ENCODE results near the gene SH3BP1.

Gene SH3BP1

DNA sequence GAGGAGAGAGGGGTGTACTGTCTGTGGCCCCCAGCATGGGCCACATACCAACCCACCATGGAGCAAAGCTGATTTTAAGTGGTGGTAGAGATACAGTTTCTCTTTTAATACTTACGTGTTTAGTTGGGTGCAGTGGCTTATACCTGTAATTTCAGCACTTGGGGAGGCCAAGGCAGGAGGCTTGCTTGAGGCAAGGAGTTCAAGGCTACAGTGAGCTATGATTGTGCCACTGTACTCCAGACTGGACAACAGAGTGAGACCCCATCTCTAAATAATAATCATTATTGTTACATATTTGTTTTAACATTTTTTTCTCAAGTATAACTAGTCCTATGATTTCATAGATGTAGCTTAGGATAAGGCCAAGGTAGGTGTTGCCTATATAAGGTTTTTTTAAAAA is 22.0 kb upstream of the SH3BP1 start:
- DNase-seq = no peak

DNA sequence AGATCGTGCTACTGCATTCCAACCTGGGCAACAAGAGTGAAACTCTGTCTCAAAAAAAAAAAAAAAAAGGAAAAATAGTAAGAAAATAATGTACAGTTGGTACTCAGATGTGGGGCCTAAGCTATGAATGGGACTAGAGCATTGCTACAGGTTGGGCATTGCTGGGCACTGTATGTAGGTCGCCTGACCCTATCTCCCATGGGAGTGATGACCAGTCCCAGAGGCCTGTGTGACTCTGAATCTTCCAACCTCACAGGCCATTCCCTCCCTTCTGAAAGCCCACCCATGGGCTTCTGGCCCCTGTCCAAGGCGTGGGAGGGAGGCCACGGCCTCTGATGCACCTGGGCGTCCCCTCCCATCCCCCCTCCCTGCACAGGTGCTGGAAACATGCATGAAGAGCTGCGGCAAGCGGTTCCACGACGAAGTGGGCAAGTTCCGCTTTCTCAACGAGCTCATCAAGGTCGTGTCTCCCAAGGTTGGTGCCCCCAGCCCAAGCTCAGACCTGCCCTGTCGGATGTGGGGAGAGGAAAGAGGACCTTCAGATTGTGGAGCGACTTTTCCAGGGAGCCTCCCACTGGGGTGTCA is 21.3 kb upstream of the SH3BP1 start:
- no peak for DNase-seq

DNA sequence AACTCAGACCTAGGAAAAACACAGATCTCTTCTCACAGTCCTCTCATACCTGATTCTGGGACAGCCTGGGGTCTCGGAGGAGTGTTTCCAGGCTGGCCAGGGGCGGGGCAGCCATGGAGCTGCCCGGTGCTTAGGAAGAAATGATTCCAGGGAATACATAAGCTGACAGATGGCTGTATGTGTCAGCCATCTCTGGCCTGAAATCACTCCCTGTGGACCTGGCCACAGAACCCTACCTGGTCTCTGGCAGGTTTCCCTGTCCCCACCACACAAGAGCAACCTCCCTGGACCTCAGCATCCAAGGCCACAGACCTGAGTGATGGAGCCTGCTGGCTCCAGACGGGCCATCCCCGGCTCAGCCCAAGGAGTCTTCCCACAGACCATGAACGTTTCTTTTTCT is 20.8 kb upstream of the SH3BP1 start:
- no peak for DNase-seq

DNA sequence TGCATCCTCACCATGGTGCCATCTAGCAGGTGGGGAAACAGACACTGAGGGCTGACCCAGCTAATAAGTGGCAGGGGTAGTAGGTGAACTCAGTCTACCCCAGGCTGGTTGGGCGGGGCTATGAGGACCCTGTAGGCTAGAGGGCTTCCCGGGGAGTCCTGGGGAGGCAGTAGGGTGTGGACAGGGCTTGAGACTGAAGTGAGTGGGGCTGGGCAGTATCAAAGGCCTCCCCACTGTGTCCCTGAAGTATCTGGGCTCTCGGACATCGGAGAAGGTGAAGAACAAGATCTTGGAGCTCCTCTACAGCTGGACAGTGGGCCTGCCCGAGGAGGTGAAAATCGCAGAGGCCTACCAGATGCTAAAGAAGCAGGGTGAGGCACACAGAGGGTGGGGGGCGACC is 19.5 kb upstream of the SH3BP1 start:
- DNase-seq = no peak

DNA sequence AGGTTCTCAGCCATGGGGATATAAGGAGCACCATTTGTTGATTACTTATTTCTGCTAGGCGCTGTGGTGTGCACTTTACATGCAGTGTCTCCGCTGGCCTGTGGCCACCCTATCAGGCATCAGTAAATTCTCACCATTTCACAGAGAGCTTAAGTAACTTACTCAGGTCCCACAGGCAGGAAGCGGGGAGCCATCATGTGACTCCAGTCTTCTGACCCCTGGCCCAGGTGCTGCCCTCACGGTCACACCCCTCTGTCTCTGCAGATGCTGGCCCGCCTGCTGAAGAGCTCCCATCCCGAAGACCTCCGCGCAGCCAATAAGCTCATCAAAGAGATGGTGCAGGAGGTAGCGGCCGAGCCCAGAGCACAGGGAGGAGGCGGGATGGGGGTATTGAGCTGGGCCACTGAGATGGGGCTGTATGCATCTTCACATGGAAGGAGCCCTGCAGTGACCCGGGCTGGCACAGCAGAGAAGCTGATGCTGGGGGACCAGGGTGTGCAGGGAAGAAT is 18.1 kb upstream of the SH3BP1 start:
- DNase-seq = no peak

DNA sequence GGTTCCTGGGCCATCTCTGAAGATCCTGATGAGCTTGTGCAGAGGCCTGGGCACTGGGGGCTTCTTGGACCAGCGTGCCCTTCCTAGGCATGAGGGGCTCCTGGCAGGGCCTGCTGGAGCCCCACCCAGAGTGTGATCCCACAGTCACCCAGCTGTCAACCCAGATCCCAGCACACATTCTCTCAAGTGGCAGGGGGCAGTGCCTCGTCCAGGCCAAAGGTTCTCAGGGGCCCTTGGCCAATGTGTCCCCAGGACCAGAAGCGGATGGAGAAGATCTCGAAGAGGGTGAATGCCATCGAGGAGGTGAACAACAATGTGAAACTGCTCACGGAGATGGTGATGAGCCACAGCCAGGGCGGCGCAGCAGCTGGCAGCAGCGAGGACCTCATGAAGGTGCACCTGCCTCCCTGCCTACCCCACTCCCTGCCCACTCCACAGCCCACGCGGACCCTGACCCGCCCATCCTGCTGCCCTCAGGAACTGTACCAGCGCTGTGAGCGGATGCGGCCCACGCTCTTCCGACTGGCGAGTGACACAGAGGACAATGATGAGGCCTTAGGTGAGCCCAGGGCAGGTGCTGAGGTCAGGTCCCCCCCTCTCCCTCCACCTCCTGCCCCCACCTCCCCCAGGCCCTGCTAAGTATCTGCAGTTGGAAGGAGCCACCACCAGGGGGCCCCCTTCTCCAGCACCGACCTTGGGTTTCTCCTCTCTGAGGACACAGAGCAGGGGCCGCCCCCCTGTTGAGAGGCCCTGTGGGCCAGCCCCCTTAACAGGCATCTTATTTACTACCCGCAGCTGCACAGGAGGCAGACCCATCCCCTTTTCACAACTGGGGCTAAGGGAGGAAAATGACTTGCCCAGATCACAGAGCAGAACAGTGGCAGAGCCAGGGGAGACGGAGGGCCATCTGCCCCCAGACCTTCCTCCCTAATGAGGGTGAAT is 16.1 kb upstream of the SH3BP1 start:
- DNase-seq = no peak

DNA sequence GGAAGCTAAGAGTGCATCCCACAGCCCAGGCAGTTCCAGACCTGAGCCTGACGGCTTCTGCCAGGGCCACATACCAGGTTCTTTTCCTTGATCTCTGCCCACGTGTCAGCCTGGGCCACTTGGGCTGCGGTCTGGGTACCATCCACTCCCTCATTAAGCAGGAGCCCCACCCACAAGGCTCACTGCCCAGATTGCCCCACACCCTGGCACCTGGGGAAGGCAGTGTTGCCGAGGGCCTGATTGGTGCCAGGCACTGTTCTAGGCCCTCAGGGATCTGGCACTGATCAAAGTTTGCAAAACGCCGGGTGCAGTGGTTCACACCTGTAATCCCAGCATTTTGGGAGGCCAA is 15.5 kb upstream of the SH3BP1 start:
- DNase-seq = no peak

DNA sequence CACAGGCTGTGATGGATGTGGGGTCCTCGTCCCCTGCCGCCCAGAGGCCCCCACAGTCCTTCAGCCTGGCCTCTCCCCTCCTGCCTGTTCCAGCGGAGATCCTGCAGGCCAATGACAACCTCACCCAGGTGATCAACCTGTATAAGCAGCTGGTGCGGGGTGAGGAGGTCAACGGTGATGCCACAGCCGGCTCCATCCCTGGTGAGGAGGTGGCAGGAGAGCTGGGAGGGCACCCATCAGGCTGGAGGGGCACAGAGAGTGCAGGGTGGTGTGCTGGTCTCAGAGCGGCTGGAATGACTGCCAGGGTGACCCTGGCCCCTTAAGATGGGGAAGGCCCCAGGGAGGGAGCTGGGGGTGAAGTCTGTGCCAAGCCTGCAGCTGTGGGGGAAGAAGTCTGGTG is 14.6 kb upstream of the SH3BP1 start:
- no peak for DNase-seq

DNA sequence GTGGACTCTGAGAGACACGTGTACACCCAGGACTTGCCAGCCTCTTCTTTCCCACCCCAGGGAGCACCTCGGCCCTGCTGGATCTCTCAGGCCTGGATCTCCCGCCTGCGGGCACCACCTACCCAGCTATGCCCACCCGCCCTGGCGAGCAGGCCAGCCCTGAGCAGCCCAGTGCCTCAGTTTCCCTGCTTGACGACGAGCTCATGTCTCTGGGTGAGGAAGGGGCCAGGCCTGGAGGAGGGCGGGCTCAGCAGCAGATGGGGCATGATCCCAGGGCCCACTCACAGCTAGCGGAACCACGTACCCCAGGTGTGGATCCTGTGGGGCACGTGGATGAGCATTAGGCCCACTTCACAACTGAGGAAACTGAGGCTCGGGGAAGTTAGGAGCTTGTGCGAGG is 13.7 kb upstream of the SH3BP1 start:
- no peak for DNase-seq

DNA sequence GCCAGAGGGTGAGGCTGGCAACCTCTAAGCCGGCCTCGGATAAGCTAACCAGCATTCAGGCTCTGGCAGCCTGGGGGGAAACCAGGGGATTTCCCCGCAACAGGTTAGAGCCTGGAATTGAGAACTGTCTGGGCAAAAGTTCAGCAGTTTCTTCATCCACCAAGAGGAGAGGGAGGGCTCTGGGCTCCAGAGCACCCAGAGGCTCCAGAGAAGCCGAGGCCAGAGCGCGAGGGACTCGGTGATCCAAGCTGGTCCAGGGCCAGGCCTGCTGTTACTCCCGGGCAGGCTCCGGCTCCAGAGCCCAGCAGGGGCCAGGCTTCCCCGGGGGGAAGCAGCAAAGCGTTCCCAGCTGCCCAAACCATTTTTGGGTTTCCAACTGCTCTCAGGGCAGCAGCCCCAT is 13.3 kb upstream of the SH3BP1 start:
- no peak for DNase-seq

DNA sequence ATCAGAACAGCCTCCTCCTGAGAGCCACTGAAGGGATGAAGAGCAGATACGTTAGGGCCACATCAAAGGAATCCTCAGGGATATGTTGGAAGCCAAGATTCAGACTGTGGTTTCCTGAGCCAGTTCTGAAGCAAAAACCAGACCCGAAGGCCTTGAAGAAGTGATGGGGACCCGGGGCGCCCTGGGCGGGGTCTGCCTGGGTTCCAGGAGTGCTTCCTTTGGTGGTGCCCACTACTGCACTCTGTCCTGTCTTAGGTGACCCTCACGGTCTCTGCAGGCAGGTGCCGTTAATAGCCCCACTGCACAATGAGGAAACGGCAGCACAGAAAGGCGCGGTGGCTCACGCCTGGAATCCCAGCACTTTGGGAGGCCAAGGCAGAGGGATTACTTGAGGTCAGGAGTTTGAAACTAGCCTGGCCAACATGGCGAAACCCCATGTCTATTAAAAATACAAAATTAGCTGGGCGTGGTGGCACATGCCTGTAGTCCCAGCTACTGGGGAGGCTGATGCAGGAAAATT is 12.9 kb upstream of the SH3BP1 start:
- no peak for DNase-seq

DNA sequence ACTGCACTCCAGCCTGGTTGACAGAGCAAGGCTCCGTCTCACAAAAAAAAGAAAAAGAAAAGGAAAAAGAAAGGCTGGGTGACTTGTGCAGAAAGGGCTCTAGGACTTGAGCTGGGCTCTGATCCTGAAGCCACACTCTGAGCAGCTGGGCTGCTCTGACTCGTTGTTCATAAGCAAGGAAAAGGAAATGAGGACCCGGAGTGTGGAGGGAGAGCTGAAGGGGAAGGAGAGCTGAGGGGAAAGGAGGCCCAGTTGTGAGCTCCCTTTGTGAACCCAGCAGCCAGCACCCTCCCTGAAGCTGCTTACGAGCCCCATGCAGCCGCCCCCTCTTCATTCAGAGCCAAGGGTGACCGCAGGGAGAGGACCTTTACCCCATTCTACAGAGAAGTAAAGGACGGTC is 12.3 kb upstream of the SH3BP1 start:
- DNase-seq = no peak

DNA sequence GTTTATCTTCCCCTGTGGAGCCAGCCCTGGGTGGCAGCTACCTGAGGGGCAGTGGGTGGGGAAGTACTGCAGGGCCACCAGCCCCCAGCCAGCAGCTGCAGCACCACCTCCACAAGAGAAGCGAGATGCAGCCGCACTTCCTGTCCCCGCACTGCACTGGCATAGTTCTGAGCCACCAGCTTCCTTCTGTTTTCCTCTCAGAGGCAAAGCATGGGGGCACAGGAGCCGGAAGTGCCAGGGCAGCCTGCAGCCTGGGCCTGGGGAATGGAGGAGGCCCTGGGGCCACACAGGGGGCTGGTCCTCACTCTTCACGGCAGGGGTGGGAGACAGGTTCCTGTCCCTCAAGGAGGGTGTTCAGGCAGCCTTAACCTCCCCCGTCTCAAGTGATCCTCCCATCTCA is 11.9 kb upstream of the SH3BP1 start:
- no peak for DNase-seq

DNA sequence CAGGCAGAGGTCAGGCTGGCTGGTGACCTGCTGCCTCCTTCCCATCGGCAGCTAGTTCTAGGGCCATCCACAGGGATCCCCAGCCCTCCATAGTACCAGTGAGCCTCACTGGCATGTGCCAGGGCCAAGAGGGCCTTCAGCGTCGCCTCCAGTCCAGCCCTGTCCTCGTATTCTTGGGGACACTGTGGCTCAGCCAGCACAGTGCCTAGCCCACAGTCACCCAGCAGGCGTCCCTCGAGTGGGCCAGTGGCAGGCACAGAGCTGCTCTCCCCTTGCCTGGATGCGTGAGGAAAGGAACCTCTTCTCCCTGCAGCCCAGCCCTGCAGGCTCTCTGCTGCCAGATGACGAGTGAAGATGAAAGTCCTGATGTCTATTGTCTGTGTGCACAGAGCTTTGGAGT is 10.6 kb upstream of the SH3BP1 start:
- no peak for DNase-seq

DNA sequence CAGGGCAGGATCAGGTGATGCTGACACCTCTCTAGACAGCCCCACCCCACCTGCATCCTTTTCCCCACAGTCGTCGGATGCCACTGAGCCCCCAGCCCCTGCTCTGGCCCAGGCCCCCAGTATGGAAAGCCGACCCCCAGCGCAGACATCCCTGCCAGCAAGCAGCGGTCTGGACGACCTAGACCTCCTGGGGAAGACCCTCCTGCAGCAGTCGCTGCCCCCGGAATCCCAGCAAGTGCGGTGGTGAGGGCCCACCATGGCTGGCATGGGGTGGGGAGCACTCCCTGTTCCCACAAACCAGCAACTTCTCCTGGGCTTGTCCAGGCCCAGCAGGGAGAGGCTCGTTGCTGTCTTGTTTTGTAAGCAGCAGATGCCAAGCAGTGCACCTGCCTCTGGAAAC is 9.5 kb upstream of the SH3BP1 start:
- no peak for DNase-seq

DNA sequence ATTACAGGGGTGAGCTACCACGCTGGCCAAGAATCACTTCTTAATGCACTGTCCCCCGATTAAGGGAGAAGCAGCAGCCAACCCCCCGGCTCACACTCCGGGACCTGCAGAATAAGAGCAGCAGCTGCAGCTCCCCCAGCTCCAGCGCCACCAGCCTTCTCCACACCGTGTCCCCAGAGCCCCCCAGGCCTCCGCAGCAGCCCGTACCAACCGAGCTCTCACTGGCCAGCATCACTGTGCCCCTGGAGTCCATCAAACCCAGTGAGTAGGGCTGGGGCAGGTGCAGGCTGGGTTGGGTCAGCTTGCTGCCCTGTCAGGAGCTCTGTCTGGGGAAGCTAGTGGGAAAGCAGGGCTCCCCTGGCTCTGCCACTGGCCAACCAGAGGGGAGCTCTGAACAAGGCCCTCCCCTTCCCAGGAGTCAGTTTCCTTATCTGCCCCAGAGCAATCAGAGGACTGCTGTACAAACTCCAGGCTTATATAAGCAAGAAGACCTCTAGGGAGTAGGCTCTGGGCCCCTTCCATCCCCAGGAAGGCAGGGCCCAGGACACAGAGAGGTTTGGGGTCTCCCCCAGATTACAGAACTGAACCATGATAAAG is 8.5 kb upstream of the SH3BP1 start:
- DNase-seq = no peak

DNA sequence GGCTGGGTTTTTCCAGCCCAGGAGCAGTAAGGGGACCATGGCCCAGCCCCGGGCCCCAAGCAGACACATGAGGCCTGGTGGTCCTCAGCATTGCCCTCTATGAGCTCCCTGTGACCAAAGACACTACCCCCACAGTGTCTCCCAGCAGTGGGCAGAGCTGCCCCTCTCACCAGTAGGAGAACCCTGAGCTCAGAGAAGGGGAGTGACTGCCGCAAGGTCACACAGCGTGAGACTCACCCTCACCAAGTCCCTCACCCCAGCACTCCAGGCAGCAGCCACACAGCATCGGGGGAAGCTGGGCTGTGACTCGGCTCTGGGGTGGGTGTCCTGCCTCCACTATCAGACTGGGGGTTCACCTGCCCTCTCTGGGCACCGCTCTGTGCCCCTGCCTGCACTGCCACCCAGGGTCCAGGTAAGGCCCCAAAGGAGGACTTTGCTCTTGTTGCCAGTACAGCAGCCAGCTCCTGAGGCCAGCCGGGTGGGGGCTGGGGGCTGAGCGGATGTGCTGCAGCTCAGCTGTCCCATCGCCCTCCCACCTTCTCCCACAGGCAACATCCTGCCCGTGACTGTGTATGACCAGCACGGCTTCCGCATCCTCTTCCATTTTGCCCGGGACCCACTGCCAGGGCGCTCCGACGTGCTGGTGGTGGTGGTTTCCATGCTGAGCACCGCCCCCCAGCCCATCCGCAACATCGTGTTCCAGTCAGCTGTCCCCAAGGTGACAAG is 7.9 kb upstream of the SH3BP1 start:
- DNase-seq = no peak

DNA sequence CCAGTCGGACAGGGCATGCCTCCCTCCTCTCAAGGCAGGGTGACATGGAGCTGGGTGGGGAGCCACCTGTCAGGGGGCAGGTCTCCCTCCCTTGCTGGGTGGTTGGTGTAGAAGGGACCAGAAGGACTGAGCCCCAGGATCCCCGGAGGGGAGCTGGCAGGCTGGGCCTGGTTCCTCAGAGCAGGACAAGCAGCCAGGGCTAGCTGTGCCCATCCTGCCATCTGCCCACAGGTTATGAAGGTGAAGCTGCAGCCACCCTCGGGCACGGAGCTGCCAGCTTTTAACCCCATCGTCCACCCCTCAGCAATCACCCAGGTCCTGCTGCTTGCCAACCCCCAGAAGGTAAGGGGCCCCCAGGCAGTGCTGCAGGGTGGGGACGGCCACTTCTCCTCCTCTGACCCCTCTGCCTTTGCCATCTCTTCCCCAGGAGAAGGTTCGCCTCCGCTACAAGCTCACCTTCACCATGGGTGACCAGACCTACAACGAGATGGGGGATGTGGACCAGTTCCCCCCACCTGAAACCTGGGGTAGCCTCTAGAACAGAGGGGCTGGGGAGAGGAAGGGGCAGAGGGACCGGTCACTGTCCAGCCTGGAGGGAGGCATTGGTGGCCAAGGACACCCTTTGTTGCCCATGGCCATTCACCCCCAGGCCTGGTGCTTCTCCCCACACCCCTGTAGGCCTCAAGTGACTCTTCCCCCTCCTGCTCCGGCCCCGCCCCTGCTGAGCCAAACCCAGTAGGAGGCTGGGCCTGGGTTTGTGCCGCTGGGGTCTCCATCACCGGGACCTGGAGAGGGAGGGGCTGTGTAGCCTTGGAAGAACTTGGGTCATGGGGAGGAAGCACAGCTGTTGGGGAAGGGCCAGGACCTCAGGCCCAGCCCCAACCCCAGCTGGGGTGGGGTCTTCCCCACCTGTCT is 7.0 kb upstream of the SH3BP1 start:
- DNase-seq = no peak

DNA sequence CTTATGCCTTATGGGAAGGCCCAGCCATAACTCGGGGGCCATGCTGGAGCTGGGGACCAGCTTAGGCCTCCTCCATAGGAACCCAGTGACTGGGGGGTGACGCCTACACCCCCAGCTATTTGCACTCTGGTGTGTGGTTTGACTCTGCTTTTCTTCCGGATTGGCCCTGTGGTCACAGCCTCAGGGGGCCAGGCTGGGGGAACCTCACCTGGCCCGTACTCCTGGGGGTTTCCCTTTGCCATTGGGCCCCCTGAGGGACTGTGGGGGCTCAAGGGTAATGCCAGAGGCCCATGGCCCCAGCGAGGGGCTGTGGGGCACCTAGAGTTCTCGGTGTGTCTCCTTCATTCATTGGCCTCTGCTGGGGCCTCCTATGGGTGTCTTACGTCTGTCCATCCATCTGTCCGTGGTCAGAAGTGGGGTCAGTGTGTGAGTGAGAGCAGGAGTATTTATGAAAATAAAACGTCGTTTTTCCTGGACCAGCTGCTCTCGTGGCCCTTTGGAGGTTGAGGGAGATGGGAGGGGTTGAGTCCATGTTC is 6.3 kb upstream of the SH3BP1 start:
- DNase-seq = no peak

DNA sequence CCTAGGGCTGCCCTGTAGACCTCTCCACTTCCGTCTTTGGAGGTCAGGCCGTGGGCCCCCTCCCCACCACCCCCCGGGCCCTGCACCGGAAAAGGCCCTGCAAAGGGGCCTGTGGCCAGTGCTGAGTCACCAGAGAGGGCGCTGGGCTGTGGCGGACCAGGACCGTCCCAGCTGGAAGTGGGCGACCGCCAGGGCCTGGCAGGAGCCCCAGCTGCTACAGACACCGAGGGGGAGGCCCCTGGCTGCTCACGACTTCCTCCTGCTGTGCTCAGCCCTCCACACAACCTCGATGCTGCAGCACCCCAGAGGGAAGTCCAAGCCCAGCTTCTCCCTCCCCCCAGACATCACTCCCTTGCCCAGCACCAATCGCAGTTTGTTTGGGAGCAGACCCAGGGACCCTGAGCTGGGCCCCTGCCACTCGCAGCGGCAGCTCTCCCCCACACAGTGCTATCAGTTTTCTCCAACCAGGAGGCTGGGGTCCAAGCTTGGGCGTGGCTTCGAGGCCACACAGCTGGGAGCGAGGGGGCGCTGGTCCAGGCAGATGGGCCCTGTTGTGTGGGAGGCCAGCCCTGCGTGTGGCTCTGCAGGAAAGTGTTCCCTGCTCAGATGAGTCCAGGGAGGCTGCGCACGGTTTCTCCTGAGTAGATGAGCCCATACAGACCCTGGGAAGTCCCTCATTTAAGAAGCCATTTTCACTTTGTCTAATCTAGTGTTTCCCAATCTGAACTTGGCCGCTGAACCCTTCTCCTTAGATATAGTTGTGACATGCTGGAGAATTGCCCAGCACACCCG is 5.6 kb upstream of the SH3BP1 start:
- DNase-seq = no peak

DNA sequence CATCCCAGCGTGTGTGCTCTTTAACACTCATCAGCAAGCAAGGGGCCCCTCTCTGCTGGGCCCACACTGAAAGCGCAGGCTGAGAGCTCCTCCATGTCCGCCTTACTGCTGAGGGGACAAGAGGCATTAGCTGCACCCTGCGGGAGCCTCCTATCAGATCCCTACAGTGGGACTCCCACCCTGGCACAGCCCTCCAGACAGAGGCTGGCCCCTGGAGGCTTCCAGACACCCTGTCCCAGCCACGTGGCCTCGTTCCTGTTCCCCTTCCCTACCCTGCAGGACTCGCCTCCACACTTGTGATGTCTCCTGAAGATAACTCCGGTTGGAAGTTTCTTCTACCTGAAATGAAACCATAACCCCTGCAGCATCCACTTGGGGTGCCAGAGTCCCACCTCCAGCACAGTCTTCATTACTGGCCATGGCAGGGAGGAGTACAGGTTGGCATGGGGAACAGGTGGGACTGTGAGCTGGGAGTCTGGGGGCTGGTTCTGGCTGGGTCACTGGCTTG is 5.0 kb upstream of the SH3BP1 start:
- no peak for DNase-seq
